ENCODE measurements around the gene MSLN.

The MSLN gene

GRCh38 chr16:724188-725040, 36.1 kb upstream of the MSLN start:
- Histone ChIP-seq H2AFZ (ENCODE audit: low read depth, low read length) (no peak overlapping the region), H3K27ac (ENCODE audit: low read length) (no peak overlapping the region), H3K4me2 (ENCODE audit: insufficient read depth, low read length) (no peak overlapping the region), H3K27me3 (ENCODE audit: insufficient read depth, low read length, poor library complexity) (peaks cover 6% of the 10 kb centered on the region), H4K20me1 (ENCODE audit: insufficient read depth, low read length) (peaks cover 35% of the 10 kb centered on the region), H3K4me1 (ENCODE audit: insufficient read depth, low read length) (peaks cover 43% of the 10 kb centered on the region), H3K4me3 (ENCODE audit: low read depth in 1 of 2, low read length in 2 of 2) (no peak overlapping the region), H3K9me3 (ENCODE audit: insufficient read depth, low read length, severe bottlenecking) (no peaks in the 10 kb centered on the region), H3K79me2 (ENCODE audit: insufficient read depth, low read length) (no peaks in the 10 kb centered on the region), H3K9ac (ENCODE audit: low read depth, low read length) (no peak overlapping the region), H3K36me3 (ENCODE audit: insufficient read depth, low read length) (no peaks in the 10 kb centered on the region)
- DNase-seq (no peak), ATAC-seq (ENCODE audit: insufficient read depth, low read depth) (no peak)
- TF ChIP-seq, protein P1, sequence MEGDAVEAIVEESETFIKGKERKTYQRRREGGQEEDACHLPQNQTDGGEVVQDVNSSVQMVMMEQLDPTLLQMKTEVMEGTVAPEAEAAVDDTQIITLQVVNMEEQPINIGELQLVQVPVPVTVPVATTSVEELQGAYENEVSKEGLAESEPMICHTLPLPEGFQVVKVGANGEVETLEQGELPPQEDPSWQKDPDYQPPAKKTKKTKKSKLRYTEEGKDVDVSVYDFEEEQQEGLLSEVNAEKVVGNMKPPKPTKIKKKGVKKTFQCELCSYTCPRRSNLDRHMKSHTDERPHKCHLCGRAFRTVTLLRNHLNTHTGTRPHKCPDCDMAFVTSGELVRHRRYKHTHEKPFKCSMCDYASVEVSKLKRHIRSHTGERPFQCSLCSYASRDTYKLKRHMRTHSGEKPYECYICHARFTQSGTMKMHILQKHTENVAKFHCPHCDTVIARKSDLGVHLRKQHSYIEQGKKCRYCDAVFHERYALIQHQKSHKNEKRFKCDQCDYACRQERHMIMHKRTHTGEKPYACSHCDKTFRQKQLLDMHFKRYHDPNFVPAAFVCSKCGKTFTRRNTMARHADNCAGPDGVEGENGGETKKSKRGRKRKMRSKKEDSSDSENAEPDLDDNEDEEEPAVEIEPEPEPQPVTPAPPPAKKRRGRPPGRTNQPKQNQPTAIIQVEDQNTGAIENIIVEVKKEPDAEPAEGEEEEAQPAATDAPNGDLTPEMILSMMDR (IDR thresholded peaks at IDR 0.05; ENCODE audit: borderline replicate concordance, extremely low read depth, low read length, poor library complexity, severe bottlenecking), result no peak
- no peak for TF ChIP-seq EZH2 (IDR thresholded peaks at IDR 0.05; ENCODE audit: borderline replicate concordance, low read depth, low read length, severe bottlenecking)

DNA sequence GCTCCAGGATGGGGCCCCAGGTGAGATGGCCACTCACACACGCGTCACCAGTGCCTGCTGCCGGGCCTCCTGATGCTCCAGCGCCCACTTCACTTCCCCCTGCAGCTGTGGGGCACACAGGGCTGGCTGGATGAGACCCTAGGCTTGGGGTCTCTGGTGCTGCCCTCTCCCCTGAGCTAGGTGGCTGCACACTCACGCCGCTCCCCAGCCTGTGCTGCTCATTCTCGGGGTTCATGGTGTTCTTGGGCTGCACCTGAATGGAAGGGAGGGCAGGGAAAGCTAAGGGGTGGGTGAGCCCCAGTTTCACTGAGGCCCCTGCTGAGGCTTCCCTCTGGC, 35.5 kb upstream of the MSLN start:
- no peak for ATAC-seq (ENCODE audit: insufficient read depth, low read depth)
- DNase-seq, result no peak
- no peak overlapping the region for H2AFZ ChIP-seq (ENCODE audit: low read depth, low read length)
- H3K27me3 ChIP-seq (ENCODE audit: insufficient read depth, low read length, poor library complexity), result peaks cover 6% of the 10 kb centered on the region
- TF ChIP-seq, protein P1 (IDR thresholded peaks at IDR 0.05; ENCODE audit: borderline replicate concordance, extremely low read depth, low read length, poor library complexity, severe bottlenecking), result no peak
- no peak for TF ChIP-seq EZH2 (IDR thresholded peaks at IDR 0.05; ENCODE audit: borderline replicate concordance, low read depth, low read length, severe bottlenecking)
- H3K4me3 ChIP-seq (ENCODE audit: low read depth in 1 of 2, low read length in 2 of 2), result no peak overlapping the region
- peaks cover 37% of the 10 kb centered on the region for H3K4me1 ChIP-seq (ENCODE audit: insufficient read depth, low read length)
- peaks cover 32% of the 10 kb centered on the region for H4K20me1 ChIP-seq (ENCODE audit: insufficient read depth, low read length)
- H3K4me2 ChIP-seq (ENCODE audit: insufficient read depth, low read length), result no peak overlapping the region
- no peaks in the 10 kb centered on the region for H3K9me3 ChIP-seq (ENCODE audit: insufficient read depth, low read length, severe bottlenecking)
- no peaks in the 10 kb centered on the region for H3K36me3 ChIP-seq (ENCODE audit: insufficient read depth, low read length)
- no peaks in the 10 kb centered on the region for H3K79me2 ChIP-seq (ENCODE audit: insufficient read depth, low read length)
- no peak overlapping the region for H3K27ac ChIP-seq (ENCODE audit: low read length)
- no peak overlapping the region for H3K9ac ChIP-seq (ENCODE audit: low read depth, low read length)

DNA sequence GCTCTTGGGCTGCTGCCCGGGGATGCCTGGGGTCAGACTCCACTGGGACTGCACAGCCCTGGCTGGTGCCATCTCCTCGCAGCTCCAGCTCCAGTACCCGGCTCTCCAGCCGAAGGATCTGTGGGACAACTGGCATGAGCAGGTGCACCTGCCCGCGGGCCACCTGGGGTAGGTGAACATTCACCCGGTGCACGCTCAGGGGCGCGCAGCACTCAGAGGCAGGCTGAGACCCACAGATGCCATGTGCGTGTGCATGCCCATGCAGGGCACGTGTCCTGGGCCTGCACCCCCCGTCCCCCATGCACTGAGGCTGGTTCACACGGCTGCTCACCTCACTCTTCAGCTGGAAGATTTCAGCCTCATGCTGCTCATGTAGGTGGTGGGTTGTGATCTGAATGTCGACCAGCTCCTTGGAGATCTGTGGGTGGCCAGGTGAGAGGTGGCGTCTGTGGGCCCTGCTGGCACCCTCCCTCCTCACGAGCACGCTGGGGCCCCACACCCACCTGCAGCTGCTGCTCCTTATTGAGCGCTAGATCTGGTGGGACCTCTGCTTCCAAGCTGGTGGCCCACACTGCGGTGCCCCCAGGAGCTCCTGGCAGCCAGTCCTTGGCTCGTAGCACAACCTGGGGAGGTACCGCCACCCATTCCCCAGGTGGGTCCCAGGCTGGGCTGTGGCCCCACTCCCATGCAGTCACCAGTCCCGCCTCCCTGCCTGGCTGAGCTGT, 34.9 kb upstream of the MSLN start:
- Histone ChIP-seq H2AFZ (ENCODE audit: low read depth, low read length) (no peak overlapping the region), H3K9me3 (ENCODE audit: insufficient read depth, low read length, severe bottlenecking) (no peaks in the 10 kb centered on the region), H3K27me3 (ENCODE audit: insufficient read depth, low read length, poor library complexity) (peaks cover under 1% of the 10 kb centered on the region), H3K27ac (ENCODE audit: low read length) (no peak overlapping the region), H3K9ac (ENCODE audit: low read depth, low read length) (no peak overlapping the region), H3K79me2 (ENCODE audit: insufficient read depth, low read length) (no peaks in the 10 kb centered on the region), H3K4me1 (ENCODE audit: insufficient read depth, low read length) (peaks cover 30% of the 10 kb centered on the region), H4K20me1 (ENCODE audit: insufficient read depth, low read length) (peaks cover 31% of the 10 kb centered on the region), H3K4me3 (ENCODE audit: low read depth in 1 of 2, low read length in 2 of 2) (no peak overlapping the region), H3K36me3 (ENCODE audit: insufficient read depth, low read length) (peaks cover 2% of the 10 kb centered on the region; the same call in 1 of the 2 replicates), H3K4me2 (ENCODE audit: insufficient read depth, low read length) (no peak overlapping the region)
- no peak for ATAC-seq (ENCODE audit: insufficient read depth, low read depth)
- DNase-seq, result no peak
- TF ChIP-seq, protein P1 (IDR thresholded peaks at IDR 0.05; ENCODE audit: borderline replicate concordance, extremely low read depth, low read length, poor library complexity, severe bottlenecking), result no peak
- no peak for TF ChIP-seq EZH2 (IDR thresholded peaks at IDR 0.05; ENCODE audit: borderline replicate concordance, low read depth, low read length, severe bottlenecking)
